ENCODE measurements around the gene RBPJL.

The RBPJL gene, protein sequence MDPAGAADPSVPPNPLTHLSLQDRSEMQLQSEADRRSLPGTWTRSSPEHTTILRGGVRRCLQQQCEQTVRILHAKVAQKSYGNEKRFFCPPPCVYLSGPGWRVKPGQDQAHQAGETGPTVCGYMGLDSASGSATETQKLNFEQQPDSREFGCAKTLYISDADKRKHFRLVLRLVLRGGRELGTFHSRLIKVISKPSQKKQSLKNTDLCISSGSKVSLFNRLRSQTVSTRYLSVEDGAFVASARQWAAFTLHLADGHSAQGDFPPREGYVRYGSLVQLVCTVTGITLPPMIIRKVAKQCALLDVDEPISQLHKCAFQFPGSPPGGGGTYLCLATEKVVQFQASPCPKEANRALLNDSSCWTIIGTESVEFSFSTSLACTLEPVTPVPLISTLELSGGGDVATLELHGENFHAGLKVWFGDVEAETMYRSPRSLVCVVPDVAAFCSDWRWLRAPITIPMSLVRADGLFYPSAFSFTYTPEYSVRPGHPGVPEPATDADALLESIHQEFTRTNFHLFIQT

DNA sequence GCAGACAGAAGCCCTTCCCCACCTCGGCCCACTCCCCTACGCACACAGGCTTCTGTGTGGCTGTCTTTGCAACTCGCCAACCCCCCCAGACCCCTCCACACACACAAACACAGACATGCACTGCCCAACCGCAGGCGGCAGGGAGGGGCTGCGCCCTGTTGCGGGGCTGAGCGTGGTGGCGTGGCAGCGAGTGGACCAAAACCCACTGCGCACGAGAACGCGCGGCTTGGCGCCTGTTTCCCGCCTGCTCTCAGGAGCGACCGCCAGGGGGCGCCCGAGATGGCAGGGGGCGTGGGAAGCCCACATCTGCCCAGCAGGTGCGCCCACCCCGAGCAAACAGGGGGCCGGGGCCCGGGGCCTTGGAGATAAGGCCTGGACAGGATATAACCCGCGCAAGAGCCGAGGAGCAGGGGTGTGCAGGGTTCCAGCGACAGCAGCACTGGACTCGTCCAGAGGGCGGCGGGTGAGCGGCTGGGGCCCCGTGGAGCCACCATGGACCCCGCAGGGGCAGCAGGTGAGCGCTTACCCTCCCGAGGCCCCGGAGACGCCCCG, at the start of gene RBPJL:
Gene RBPJL (plus strand): TSS at position 410 of the 552 bp plus-strand sequence. CDS start 83 bp downstream, at position 493.
- DNase-seq (ENCODE audit: low spot score): no peak

DNA sequence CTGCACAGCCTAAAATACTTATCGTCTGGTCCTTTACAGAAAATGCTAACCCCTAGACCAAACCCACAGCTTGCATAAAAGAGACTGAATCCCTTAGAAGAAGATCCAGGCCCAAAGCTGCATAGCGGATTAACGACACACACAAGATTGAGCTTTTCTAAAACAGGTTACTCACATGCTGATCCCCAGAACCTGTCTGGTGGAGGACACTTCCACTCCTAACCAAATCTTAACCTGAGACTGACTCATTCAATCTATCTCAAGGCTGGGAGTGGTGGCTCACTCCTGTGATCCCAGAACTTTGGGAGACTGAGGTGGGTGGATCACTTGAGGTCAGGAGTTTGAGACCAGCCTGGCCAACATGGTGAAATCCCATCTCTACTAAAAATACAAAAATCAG, 49.5 kb upstream of the RBPJL start:
- no peak for DNase-seq (ENCODE audit: low spot score)

DNA sequence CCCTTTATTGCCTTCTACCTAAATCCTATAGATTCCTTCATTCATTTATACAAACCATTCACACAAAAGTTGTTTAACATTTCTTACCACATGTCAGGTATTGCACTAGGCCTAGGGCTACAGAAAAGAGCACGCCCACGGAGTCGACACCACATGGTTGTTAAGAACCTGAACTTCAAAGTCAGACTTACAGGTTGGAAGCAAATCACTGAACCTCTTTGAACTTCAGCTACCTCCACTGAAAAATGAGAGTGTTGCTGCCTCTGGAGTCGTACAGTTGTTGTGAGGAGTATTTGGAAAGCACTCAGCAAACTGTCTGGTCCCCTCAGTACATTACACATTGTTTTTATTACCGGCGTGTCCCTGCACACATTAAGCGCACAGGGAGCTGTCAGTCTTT, 48.9 kb upstream of the RBPJL start:
- no peak for DNase-seq (ENCODE audit: low spot score)

DNA sequence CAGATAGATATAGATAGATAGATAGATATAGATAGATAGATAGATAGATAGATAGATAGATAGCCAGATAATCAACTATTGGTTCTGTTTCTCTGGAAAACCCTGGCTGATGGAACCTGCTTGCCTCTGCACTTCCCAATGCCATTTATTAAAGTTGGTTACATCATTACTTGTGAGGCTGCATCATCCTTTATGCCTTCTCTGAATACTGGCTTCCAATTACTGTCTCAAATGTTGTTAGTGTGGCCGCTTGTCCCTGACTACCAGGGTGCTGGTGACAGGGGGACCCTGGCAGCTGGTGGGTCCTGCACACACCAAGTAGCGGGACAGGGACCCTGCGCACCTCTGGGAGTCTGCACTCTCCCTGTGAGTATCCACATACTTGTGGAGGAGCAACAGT, 48.4 kb upstream of the RBPJL start:
- DNase-seq (ENCODE audit: low spot score): no peak

DNA sequence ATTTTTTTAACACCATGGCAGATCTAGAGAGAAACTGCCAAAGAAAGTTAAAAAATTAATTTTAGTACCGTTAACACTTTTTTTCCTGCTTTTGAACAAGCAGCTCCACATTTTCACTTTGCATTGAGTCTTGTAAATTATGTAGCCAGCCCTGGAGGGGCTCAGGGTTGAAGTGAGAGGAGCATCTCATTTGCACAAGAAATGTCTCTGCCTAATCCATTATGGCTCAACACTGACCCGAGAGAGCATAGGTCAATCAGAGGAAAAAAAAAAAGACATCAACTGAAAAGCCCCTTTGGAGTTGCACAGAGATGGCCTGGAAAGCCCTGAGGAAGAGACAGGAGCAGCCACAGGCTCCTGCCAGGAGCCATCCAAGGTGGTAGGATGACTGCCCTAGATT, 48.0 kb upstream of the RBPJL start:
- DNase-seq (ENCODE audit: low spot score): no peak

DNA sequence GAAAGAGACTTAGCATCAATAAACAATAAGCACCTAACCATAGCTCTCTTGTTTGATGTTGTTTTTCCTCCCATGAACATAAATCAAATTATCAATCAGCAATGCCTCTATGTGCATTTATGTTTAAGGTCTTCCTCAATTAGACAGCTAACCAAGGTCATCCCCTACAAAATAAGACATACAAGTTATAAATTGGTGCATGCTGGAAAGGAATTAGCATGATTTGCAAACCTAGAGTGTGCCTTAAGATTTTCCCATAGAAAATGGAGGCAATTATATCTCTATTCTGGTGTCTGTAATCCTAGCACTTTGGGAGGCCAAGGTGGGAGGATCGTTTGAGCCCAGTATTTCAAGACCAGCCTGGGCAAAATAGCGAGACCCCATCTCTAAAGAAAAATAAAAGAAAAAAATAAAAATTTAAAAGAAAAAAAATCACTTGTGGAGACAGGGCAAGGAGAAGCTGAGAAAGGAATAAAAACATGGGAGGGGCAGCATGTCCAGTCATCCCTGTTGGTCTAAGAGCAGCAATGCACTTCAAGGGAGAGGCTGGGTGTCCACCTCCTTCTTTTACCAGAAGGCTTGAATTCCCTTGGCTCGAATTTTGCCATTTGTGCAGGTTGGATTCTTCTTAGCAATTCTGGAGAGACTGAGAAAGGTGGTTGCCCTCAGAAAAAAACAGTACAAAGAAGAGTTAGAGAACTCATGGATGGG, 42.9 kb upstream of the RBPJL start:
- no peak for DNase-seq (ENCODE audit: low spot score)

DNA sequence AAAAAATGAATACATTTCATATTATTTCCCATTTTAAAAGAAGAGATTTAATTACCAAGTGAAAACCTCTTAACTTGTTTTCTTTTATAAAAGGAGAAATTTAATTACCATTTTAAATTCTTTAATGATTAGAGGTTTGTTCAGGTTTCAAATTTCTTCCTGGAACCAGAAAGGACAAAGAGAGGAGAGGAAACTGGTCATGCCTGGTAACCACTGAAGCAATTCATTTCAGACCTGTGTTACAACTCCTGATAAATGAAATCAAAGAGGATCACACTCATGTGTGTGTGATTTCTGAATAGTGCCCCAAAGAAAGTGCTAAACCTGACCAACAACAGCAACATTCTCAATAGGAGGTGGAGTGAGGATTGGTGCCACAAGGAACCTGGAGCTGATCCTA, 39.7 kb upstream of the RBPJL start:
- DNase-seq (ENCODE audit: low spot score): no peak

DNA sequence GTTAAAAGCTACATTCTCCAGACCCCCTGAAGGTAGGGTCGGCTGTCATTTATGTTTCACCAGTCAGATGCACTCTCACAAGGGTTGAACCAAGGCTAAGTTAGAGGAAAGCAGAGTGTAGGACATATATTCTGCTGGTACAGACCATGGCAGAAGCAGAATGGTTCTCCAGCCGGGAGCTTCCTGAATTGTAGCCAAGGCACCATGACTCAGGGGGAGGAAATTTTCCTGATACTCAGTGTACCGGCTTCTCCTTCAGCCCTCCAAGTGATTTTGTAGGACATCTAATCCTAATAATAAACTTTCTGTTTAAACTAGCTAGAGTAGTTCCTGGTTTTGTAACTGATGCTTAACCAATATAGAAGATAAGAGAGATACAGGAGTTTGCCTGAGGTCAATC, 38.1 kb upstream of the RBPJL start:
- no peak for DNase-seq (ENCODE audit: low spot score)

DNA sequence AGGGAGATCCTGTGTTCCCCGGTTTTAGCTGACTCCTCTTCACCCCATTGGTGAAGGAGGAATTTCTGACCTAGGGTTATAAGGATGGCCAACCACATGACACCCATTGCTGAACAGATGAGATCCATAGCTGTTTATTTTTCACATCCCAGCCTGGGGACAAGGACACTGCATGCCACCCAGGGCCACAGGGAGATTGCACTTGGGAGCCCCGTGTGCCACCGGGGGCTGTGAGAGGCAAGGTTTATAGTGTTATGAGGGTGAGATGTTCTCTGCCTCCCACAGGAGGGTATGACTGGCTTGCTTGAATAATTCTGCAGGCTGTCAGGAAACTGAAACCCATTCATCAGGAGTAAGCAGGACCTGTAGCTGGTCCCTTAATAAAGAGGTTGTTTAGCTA, 37.6 kb upstream of the RBPJL start:
- DNase-seq (ENCODE audit: low spot score): no peak

DNA sequence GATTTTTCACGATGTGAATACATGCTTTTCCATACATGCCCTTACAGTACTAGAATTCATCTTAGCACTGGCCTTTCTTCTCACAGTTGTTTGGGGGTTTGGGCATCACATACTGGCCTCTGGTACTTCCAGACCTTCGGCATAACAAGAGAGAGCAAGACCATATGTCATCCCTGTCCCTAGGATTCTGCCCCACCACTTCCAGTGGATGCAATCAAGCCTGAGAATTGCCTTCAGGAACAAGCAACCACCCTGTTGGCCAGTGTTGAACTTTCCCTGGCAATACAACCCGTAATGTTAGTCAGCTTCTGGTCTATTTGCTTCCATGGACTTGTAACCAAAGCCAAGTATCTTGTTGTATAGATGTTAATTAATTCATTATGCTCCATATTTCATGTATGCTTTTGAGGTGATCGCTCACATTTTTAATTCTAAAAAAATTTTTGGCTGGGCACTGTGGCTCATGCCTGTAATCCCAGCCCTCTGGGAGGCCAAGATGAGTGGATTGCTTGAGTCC, 36.8 kb upstream of the RBPJL start:
- no peak for DNase-seq (ENCODE audit: low spot score)

DNA sequence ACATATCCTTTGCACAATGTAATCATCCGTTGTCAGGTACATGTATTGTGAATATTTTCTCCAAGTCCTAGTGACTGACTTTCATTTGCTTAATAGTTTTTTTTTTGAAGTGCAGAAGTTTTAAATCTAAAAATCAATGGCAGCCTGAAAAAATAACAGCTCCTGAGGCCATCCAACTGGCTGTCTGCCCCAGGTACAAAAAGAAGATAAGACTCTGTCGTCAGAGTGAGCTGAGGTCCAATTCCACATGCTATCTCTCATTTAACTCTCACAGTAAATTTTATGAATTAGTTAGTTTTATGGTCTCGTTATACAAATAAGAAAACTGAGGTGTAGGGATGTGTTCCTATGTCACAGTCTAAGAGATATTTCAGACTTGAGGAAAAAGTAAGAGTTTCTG, 31.3 kb upstream of the RBPJL start:
- DNase-seq (ENCODE audit: low spot score): no peak

DNA sequence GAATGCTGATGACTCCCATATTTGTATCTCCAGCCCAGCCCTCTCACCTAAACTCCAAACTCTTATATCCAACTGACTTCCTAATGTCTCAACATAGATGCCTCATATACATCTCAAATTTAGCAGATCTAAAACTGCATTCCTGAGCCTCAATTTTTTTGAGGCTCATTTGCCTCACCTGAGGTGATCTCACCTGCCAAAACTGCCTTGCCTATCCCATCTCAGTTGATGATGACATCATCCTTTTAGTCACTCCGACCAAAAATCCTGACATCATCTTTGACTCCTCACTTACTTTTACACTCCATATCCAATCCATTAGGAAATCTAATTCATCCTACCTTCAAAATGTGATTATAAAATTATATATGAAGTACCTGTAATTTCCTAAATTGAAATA, 26.6 kb upstream of the RBPJL start:
- no peak for DNase-seq (ENCODE audit: low spot score)

DNA sequence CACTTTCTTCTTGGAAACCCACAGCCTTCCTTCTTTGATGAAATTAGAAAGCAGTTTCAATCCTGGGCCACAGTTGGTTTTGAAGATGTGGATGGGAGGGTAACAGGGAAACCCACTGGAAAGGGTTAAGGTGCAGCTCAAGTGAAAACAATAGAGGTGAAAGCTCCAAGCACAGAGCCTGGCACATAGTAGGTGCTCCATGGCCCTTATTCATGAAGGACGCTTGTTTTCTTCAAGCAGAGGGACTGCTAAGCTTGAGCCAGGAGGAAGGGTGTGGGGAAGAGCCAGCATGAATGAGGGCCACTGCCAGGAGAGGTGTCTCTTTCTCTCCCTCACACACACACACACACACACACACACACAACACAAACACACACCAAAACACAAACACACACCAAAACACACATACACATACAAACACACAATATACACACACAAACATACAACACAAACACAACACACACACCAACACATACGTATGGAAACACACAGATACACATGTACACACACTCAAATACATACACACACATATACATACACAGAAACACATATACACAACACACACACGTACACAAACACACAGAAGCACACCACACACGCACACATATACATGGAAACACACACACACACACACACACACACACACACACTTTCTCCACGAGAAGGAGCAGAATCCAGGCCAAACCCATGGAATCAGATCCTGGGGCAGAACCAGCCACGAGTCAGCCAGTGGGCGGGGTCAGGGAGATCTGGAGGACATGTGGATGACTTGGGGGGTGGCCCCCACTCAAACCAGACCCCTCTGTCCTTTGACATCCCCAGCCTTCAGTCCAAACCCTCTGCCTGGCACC, 23.7 kb upstream of the RBPJL start:
- DNase-seq (ENCODE audit: low spot score): no peak

DNA sequence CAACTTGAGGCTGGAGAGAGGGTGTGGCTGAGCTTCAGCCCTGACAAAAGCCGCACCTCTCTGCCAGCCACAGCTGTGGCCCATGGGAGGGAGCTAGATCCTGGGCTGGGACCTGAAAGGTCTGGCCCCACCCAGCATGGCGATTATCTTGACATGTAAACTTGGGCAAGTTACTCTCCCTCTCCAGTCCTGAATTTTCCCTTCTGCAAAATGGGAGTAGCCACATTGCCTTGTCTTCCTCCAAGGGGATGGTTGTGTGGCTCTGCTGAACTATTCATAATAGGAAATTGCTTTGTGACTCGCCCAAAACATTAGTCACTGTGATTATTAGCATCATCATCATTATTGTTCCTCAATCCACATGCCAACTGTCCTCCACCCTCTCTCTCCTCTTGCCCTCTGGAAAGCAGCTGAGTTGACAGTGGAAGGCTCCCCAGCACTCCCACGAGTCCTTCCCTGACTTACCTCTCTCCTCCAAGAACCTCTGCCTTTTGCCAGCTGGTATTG, 23.0 kb upstream of the RBPJL start:
- no peak for DNase-seq (ENCODE audit: low spot score)

DNA sequence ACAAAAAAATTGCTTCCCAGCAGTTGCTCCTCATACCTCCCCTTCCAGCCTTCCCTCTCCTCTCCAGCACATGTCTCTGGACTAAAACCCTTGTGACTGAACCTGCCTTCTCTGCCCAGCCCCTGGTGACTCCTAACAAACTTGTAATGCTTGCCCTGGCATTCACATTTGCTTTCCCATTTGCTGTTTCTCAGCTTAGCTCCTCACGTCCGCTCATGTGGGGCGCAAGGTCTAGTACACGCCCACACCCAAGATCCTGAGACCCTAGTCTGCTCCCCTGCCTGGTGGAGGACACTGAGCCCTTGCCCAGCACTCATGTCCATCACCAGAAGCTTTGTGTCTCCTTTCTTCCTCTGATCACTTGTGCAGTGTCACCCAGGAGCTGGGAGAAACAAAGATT, 18.3 kb upstream of the RBPJL start:
- DNase-seq (ENCODE audit: low spot score): no peak

DNA sequence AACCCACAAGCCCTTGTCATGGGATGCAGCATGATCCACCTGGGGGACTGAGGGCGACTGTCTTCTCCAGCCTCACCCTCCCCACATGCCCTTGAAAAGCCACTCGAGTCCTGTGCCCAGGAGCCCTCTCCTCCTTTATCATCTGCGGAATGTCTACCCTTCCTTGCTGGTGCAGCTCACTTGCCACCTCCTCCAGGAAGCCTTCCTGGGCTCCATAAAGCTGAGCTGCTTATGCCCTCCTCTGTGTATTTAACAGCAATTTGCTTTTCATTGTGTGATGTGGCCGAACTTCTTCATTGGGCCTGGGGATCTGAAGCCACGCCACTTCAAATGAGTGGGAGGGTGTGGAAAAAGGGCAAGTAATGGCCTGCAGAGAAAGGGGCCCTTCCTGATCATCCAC, 17.8 kb upstream of the RBPJL start:
- DNase-seq (ENCODE audit: low spot score): no peak

DNA sequence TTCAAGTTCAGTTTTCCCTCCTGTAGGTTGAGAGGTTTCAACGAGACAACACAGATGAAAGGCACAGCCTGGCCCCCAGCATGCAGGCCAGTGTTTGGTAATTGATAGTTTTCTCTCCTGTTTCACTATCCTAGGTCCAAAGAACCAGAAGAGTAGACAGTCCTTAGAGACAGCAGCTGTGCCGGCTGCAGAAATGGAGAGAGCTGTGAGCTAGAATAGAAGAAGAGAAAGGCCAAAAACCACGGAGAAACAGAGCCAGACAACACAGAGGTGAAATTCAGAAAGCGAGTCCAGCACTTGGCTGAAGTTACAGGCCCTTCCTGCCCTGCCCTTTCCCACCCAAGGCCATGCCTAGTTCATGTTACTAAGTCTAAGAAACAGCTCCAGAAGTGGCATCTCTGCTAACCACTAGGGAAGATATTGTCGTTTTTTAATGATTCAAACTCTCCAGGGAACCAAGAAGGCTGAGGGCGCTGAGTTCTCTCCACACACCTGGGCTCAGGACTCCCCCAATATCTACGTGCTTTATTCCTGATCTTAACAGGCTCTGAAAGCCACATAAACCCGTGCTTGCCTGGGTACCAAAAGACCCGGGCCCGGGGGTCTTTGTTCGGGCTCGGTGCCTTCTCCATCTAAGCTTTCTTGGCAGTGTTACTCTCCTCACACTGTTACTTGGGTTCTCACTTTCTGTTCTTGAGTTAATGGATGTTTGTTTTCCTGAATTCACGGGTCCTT, 16.5 kb upstream of the RBPJL start:
- DNase-seq (ENCODE audit: low spot score): no peak

DNA sequence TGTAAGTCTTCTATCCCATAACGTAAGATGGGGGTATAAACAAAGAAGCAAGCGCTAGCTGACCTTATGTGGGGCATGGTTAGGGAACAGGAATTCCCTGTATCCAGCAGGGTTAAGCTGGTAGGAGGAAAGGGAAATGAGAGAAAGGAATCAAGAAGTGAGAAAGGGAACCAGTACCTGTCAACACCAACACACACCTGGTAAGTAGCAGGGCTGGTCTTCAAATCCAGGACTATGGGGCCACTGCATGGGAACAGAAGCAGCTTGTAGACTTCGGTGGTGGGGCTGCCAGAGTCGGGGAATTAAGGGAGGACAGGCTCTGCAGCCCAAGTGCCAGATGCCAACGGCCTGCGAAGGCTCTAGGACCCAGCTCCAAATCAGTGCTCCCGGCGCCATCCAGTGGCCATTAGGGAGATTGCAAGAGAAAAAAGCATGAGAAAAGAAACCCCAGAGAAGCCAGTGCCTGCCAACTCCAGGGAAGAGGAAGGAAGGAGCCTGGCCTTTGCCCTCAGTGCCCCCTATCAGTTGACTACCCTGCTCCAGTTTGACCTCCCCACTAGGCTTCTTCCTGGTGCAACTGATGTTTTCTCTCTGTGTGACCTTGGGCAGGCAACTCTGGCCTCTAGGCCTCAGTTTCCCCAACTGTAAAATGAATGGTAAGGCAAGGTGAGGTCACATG, 15.8 kb upstream of the RBPJL start:
- DNase-seq (ENCODE audit: low spot score): peak; percentile 86

DNA sequence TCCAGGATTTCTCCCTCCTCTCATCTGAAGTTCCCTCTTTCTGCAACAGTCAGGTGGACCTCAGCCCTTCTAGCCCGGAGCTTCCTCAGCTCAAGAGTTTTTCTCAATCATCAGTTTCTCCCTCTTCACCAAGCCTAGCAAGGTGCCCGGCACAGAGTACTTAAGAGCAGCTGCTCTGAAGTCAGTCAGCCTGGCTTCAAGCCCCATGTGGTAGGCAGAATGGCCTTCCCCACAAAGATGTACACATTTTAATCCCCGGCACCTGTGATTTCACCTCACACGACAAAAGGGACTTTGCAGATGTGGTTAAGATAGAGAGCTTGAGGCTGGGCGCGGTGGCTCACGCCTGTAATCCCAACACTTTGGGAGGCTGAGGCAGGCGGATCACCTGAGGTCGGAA, 15.1 kb upstream of the RBPJL start:
- DNase-seq (ENCODE audit: low spot score): no peak

DNA sequence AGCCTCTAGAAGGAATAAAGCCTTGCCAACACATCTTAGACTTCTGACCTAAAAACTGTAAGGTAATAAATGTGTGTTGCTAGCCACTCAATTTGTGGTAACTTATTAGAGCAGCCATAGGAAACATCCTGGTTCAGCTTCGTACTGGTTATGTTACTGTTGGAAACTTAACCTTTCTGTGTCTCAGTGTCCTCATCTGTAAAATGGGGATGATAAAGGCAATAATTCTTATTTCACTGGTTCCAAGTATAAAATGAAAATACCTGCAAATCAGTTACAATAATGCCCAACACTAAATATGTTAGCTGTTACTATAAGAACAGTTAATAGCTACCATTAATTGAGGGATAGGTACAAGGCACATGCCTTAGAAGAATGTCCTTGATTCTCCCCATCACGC, 14.3 kb upstream of the RBPJL start:
- no peak for DNase-seq (ENCODE audit: low spot score)

All from D341Med (cell line).